ENCODE results near the gene FCRL1.

The FCRL1 gene, protein sequence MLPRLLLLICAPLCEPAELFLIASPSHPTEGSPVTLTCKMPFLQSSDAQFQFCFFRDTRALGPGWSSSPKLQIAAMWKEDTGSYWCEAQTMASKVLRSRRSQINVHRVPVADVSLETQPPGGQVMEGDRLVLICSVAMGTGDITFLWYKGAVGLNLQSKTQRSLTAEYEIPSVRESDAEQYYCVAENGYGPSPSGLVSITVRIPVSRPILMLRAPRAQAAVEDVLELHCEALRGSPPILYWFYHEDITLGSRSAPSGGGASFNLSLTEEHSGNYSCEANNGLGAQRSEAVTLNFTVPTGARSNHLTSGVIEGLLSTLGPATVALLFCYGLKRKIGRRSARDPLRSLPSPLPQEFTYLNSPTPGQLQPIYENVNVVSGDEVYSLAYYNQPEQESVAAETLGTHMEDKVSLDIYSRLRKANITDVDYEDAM

DNA sequence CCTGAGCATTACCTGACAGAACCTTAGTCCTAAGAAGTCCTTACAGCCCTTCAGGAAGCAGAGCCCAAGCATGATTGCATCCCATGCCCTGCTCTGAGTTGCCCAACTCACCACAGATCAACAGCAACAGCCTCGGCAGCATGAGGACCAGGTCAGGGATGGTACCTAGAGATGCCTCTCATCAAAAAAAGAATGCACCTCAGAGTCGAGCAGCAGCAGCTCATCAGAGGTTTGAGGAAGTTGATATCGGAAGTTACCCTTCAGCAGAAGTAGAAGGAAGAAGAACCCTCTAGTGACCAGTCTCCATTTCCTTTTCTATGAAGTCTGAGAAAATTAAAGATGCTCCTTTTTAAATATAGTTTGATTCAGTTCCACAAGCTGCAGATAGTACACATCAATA lies at the start of gene FCRL1:
Gene FCRL1 (minus strand): TSS at position 225 of the 400 bp plus-strand sequence. CDS start 83 bp downstream, at position 142.
- no peak for DNase-seq

DNA sequence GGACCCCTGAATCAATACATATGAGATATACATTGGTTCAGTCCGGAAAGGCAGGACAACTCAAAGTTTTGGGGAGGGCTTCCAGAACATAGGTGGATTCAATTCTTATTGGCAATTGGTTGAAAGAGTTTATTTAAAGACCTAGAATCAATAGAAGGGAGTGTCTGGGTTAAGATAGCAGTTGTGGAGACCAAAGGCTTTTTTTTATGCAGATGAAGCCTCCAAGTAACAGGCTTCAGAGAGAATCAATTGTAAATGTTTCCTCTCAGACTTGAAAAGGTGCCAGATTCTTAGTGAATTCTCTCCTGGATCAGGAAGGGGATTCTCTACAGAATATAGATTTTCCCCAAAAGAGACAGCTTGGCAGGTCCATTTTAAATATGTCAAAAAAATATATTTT lies 48.7 kb upstream of the FCRL1 start:
- no peak for DNase-seq

DNA sequence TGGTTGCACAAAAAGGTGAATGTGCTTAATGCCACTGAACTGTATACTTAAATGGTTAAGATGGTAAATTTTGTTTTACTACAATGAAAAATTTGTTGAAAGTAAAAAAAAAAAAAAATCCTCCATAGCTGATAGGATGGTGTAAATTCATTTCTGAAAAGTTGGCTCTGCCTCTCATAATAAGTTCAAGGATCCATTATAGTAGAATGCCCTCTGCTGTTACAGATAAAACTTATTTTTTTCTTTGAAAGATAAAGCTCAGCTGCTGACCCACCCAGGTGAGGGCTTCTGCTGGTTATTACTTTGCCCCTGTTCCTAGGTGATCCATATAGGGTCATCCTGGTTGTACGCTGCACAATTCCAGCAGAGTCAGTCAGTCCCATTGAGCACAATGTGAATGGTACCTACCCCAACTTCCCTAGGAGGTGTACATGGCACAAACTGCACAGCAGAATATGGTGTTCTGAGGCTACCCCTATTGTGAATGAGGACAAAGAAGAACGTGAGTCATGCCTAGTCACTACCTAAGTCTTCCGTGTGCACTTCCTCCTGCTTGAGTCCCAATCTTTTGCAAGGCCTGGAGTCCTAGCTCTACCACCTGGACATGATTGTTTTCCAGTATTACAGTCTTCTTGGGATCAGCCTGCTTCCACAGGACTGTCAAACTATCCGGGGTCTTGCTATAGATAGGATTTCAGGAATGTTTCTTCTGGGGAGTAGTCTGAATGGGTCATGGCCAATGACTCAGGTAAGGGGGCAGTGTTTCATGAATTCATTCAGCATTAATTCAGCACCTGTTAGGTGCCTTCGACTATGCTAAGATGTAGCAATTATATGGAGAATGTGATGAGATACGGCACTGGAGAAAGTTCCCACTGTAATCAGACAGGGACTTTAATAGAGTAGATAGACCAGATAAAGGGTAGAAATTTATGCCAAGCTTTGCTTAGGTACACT lies 42.5 kb upstream of the FCRL1 start:
- DNase-seq, result no peak

DNA sequence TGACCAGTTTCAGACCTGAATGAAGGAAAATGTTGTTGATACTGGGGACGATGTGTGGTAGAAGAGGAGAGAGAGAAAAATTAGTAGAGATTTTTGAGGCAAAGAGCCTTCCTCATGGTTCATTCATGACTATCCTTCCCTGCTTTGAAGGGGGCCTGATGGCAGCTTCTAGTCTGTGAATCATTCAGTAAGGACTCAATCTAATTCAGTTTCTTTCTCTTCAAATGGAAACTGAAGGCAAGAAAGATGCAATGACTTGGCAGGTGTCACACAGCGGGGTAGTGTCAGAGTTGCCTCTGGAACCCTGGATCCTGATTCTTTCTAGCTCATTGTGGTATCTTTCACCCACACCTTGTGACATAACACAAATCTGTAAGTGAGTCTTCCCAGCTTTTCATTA lies 36.6 kb upstream of the FCRL1 start:
- no peak for DNase-seq

DNA sequence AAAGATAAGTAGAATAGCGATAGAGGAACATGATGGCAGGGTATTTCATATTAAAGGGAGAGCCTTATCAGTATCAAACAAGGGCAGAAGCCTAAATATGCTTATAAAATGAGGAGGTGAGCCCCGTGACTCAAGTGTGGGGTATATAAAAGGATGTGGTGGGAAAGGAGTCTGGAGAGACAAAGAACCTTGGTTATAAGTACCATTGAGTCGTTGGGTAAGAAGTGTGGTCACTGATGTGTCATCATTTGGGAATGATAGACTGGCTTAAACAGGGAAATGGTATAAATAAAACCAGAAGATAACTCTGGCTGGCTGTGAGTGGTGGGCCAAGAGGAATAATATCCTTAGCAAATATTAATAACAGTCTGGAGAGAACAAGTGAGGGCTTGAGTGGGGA lies 32.6 kb upstream of the FCRL1 start:
- DNase-seq, result no peak

DNA sequence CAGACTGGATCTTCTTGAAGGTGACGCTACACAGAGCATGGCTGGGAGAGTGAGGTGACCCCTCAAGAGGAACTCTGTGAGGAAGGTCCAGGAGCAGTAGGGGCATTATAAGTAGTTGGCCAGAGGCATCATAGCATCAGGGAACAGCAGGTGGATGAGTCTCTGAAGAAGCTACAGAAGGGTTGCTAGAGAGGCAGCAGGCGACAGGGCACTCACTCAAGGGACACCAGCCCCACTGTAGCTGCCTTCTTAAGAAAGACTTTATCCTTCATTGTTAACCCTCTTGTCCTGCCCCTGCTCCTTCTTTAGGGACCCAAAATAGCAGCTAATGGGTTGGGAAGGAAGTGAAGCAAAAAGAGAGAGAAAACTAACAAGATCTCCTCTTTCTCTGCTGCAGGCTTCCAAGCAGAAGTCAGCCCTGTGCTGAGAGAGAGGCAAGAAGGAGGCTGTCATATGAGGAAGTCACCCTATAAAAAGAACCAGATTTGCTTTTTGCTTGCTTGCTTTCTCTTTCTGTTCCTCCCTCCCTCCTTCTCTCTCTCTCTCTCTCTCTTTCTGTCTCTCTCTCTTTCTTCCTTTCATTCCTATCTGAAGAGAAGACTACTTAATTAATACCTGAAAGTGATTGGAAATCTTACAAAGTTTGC lies 29.4 kb upstream of the FCRL1 start:
- DNase-seq, result no peak

DNA sequence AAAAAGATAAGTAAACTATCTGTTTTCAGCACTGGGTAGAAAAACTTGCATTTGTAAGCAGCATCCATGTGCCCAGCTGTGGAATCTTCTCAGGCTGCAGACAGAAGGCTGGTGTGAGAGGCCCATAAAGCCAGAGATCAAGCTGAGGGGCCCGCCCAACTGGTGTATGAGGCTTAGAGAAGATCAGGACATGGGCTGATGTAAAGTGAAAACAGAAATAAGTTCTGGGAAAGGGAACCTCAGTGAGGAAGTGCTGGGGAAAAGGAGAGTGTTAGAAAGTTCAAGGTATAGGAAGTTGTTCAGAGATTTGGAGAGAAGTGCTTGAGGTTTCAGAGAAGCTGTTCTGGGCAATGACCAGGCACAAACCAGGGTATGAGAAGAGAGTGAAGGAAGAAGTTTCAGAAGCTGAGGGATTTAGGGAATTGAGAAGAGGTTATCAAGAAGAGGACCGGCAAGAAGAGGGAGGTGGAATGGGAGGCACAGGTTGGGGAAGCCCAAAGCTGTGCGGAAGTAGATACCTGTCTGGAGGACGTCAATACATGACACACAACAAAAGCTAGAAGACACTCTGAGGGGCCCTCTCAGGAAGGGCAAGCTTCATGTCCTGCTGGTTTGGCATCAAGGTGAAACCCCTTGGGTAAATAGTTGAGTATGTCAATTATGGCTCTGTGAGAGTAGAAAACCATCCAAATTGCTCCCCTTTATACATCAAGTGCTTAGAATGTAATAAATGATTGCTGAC lies 24.3 kb upstream of the FCRL1 start:
- DNase-seq, result no peak

DNA sequence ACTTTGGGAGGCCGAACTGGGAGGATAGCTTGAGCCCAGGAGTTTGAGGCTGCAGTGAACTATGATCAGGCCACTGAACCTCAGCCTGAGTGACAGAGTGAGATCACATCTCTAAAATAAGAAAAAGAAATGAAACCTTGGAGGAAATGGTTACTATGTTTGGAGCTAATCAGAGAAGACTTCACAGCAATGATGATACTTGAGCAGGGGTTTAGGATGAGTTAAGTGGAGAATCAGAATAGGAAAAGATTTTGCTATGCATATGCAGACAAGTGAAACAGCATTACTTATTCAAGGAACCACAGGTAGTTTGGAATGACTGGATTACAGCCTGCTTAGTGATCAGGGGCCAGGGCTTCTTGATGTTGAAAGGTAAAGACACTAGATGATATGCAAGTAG lies 23.0 kb upstream of the FCRL1 start:
- no peak for DNase-seq

DNA sequence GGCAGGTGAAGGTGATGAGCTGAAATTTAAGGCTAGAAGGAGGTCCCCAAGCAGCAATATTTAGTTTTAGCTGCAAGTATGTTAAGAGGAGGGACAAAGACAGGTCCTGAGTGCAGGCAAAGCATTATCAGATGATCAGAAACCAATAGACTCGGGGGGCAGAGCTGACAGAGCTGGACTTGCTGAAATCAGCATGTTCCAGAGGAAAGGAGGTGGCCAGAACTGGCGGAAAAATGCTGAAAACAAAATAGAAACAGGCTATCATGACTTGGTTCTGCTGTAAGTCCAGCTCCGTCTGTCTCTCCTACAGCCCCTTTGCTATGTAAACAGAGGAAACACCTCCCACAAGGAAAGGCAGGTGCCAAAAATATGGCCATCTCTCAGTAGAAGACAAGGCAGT lies 21.8 kb upstream of the FCRL1 start, which contains the start of gene CD5L:
Gene CD5L (minus strand): TSS at position 101 of the 400 bp plus-strand sequence. CDS start 107 bp downstream, outside the sequence.
- DNase-seq, result no peak

DNA sequence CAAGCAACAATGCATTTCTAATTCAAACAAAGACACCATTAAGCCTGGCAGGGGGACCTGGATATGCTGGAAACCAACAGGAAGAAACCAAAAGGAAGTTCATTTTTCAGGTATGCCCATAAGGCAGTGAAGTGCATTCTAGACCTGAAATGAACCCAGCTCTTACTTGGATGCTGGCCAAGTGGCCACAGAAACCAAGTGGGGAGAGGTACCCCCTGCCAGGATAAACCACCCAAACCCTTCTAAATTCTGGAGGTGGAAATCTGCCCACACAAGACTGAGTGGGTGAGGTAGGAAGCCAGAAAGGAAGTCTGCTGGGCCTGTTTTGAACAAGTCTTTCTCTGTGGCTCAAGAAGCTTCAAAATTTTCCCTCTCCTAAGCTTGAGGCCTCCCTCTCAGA lies 19.0 kb upstream of the FCRL1 start:
- DNase-seq, result no peak

DNA sequence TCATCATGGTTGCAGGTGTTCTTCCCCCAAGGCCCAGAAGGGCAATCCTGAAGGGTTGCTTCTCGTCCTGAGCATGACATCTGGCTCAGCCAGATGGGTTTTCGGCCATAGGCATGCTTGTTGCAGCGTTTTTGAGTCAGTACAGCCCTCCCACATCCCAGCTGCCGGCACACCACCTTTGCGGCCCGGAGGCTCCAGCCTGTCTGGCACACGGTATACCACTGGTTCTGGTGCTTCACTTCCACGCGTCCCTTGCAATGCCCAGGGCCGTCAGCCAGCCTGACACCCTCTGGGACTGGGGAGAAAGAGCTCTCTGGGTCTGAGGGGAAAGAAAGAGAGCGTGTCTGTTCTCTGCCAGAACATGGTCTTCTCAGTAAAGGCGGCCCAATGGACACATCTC lies 14.5 kb upstream of the FCRL1 start:
- DNase-seq, result no peak

DNA sequence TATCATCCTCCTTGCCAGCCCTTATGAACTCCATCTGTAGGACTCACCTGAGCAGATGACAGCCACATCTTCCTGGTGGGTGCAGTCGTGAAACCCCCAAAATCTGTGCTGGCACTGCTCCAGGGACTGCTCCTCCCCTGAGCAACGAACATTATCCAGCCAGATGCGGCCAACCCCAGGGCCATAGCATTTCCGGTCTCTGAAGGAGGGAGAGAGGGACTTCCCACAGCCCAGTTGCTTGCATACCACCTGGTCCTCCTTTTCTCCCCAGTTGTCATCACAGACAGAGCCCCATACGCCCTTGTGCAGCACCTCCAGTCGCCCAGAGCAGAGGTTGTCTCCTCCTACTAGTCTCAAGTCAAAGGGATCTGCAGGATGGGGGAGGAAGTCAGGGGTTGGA lies 13.2 kb upstream of the FCRL1 start:
- DNase-seq, result no peak

DNA sequence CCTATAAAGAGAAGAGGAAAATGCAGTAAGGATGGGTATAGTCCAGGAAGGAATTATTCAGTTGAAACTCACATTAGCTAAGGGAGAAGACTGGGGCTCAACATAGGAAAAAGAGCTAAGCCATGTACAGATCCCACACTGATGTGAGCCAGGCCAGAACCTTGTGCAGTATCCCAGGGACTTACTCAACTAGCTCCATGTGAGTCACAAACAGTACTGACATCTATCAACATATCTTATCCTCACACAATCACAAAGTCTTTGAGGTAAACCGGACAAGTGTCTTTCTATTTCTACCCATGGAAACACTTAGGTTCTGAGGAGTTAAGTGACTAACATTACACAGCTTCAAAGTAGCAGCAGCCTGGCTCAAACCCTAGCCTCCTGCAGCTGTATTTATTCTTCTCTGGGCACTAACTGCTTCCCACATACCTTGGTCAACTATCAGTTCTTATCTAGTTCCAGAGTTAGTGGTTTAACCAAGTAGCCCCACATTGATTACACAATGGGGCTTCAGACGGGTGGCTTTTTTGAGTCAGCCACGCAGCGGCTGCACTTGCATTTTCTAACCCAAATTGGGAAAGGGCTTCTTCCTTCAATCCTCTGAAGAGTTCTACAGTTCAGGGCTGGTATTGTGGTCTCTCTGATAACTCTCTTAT lies 12.2 kb upstream of the FCRL1 start:
- no peak for DNase-seq

DNA sequence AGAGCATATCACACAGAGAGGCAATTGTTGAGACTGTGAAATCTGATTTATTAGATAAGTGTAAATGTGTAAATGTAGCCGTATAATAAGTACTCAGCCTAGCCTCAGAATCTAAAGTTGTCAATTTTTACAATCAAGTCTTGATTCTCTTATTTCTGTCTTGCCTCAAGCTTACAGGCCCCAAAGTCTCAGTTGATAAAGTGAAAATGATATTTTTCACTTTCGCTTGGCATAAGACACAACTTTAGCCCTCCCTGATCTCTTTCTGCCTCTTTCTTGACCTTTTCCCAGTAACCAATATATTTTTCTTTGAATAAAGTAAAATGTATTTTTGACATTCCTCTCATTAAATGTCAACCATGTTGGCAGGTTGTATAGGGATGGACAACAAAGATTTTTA lies 11.0 kb upstream of the FCRL1 start:
- DNase-seq, result no peak

DNA sequence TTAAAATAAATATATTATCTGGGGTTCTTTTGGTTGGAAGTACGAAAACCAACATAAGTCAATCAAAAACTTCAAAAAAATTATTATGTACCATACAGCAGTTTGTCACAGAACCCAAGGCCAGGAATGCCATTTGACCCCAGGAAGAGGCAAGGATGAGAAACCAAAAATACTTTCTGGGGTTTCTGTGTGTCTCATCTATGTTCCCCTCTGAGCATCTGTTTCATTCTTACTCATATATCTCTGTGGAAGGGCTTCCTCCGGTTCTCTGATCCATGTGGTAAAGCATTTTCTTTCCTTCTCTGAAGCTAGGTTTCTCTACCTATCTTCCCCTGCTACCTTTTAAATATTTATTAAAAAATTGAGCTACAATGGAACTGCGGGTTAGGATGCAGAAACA lies 9.8 kb upstream of the FCRL1 start:
- no peak for DNase-seq

DNA sequence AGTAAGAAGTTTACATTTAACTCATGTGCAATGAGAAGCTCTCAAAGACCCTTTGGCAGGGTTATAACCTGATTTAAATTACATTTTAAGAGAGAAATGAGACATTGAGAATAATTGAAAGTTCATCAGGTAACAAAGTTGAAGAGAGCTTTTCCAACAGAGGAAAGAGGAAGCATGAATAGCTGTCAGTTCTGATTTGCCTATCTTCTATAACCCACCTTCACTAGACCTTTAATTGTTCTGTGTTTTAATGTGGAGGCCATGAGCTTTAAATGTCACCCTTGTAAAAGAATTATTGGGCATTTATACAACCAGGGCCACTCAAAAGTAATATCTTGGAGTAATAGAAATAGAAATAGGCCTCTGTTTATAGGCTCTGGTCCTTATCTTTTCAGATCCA lies 9.3 kb upstream of the FCRL1 start:
- DNase-seq, result no peak

DNA sequence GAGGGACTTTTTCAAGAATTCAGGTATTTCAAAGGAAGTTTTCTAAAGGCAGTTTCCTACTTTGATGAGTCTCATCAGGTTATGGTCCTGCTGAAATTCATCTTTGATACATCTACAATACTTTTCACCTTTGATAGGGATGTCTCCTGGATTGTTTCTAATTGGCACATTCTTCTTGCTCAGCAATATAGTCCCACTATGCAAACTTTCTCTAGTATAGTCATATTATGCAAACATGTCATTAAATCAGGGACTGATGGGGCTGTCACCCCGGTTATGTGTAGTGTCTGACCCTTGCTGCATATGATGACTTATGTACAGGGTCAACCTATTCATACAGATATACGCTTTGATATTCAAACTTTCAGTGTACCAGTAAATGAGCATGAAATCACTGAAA lies 379 bp upstream of the FCRL1 start:
- no peak for DNase-seq

DNA sequence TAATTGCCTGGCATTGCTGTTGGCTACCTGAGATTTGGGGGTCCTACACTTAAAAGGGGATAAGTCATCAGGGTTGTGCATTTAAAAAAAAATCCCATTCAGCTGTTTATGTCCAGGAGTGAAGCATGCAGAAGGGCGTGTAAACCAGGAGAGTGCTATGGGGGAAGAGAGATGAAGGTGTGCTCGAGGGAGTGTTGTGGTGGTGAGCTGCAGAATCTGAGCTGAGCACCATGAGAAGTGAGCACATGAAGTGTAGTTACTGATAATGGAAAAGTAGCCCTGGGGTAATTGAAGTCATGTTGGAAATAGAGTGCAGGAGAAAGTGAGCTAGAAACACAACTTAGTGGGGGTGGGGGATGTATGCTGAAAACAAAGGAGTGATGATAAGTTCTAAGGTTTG lies 705 bp downstream of the FCRL1 start:
- DNase-seq, result no peak

DNA sequence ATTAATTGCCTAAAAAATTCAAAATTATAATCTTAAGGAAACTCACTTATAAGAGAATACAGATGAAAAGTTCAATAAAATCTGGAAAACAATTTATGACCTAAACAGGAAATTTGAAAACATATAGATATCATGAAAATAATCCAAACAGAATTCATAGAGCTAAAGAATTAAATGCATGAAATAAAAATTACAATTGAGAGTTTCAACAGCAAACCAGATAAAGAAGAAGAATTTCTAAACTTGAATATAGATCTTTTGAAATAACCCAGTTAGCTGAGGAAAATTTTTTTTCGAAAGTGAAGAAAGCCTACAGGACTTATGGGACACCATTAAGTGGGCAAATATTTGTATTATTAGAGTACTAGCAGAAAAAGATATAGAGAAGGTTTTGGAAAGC lies 6.7 kb downstream of the FCRL1 start:
- no peak for DNase-seq

DNA sequence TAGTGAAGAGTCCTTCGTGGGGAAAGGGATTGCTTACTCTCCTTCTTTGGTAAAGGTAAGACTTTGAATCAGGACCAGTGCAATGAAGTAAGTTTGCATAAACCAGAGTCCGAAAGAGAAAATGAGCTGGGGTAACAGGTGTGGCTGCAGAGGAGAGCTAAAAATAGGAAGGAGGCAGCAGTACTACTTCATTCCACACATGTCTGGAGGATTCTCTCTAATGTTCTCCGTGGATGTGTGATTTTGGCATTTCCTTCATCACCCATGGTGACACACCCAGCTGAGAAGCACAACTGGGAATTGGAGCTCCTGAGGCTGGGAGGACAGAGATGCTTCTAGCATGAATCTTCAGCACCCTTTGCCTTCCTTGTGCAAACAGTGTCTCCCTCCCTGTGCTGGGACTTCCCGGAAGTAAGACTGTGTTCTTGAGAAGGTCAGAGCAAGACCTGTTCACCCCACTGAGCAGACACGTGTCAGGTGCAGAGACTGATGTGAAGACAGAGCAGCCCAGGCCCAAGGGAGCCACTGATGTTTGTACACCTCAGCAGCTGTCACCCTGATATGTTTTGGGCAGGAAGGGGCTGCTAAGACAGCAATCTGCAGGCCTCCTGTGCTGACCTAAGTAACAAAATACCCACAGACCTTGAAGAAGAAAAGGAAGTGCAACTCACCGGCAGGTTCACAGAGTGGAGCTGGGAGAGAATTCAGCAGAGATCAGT lies 13.3 kb downstream of the FCRL1 start:
- no peak for DNase-seq

DNA sequence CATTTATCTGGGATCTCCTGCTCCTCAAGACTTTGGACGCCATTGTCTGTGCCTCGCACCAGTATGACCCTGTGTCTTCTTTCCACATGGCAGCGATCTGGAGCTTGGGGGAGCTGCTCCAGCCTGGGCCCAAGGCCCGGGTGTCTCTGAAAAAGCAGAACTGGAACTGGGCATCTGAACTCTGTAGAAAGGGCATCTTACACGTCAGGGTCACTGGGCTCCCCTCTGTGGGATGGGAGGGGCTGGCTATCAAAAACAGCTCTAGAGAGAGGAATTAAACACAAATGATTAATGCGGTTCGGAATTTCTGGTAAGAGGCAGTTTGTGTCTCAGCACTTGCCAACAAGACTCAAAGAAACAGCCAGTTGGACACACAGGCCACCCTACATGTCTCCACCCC lies 16.1 kb downstream of the FCRL1 start:
- no peak for DNase-seq

Measured in activated effector memory CD4-positive, alpha-beta T cell treated with anti-CD3 and anti-CD28 coated beads, Interleukin-2, amount 50 U/mL, for 16 hours (primary cell).